DOHH2 (cell line): Measurements from ENCODE around the gene ANKRD23.

Source experiments
- CTCF ChIP-seq: fragments of 200-600 bp; sonication (generic); IDR thresholded peaks from one replicate; pipeline ENCODE4 v1.5.1; 2014; ENCODE audit warnings: antibody characterized with exemption, mild to moderate bottlenecking, low read depth, low read length; ENCODE audit not compliant: poor library complexity, severe bottlenecking
- EZH2phosphoT487 ChIP-seq: fragments of 200-600 bp; sonication (generic); IDR thresholded peaks from 2 replicates; pipeline ENCODE4 v1.6.1; 2017; ENCODE audit warnings: borderline replicate concordance, mild to moderate bottlenecking, antibody characterized with exemption, low read length, moderate library complexity, mixed read lengths

GRCh38 chr2:96839293-96839874 lies 4.4 kb downstream of the ANKRD23 start:
- no peak for TF ChIP-seq CTCF
- TF ChIP-seq EZH2phosphoT487, result no peak
